Measurements from ENCODE around the gene ELMO1.

DNA sequence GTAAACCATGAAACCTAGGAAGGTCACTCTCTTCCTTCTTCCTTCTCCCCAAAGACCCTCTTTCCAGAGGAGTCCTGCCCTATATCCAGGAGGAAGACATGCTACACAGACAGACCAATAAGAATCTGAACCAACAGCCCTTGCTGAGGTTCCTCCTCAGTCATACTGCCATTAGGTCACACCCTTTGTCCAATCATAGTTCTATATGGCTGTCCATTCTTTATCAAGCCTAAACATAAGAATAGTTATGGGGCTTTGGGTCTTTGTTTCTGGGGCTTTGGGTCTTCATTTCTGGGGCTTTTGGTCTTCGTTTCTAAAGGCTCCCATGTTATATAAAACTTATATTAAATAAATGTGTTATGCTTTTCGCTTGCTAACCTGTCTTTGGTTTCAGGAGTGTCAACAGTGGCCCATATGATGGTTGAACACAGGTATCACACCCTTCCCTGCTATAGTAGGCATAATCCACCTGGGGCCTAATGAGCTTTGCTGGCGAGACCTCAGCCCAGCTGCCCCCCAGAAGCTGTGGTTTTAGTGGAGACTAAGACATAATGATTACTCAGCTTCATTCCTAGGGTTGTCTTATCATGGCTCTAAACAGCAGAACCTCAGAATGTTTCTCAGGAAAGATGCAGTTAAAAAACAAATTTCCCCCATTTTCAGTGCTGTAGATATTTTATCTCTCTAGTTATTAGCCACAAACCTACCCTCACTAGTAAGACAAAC is 91.6 kb downstream of the ELMO1 start:
- TF ChIP-seq, protein P1, sequence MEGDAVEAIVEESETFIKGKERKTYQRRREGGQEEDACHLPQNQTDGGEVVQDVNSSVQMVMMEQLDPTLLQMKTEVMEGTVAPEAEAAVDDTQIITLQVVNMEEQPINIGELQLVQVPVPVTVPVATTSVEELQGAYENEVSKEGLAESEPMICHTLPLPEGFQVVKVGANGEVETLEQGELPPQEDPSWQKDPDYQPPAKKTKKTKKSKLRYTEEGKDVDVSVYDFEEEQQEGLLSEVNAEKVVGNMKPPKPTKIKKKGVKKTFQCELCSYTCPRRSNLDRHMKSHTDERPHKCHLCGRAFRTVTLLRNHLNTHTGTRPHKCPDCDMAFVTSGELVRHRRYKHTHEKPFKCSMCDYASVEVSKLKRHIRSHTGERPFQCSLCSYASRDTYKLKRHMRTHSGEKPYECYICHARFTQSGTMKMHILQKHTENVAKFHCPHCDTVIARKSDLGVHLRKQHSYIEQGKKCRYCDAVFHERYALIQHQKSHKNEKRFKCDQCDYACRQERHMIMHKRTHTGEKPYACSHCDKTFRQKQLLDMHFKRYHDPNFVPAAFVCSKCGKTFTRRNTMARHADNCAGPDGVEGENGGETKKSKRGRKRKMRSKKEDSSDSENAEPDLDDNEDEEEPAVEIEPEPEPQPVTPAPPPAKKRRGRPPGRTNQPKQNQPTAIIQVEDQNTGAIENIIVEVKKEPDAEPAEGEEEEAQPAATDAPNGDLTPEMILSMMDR (IDR thresholded peaks at IDR 0.05 in 8 of 11, conservative IDR thresholded peaks at IDR 0.05 in 3 of 11): no peak
- no peak for TF ChIP-seq POLR2A (IDR thresholded peaks at IDR 0.05)

All from spleen (tissue), 7 donors.